Activated naive CD4-positive, alpha-beta T cell treated with anti-CD3 and anti-CD28 coated beads, Interleukin-2, amount 50 U/mL, for 16 hours (primary cell): ENCODE data around the gene SFXN3.

Source experiments
- DNase-seq: peaks from one replicate; pipeline ENCODE4 v3.0.0-alpha.2; 2020

SFXN3 gene

GRCh38 chr10:101060951-101061623 is 30.1 kb downstream of the SFXN3 start:
- peak; percentile 91 for DNase-seq

GRCh38 chr10:101061624-101062231 is 30.7 kb downstream of the SFXN3 start, which contains the start of gene KAZALD1:
Gene KAZALD1 (plus strand): TSS chr10:101061989. CDS start chr10:101062593, 604 bp downstream.
- peak; percentile 38 for DNase-seq

GRCh38 chr10:101062232-101063049 is 31.4 kb downstream of the SFXN3 start:
- peak; percentile 66 for DNase-seq

- DNase-seq = no peak
Measured at GRCh38 chr10:101063050-101063525, 32.1 kb downstream of the SFXN3 start.

- DNase-seq = no peak
Measured at GRCh38 chr10:101063548-101064414, 32.7 kb downstream of the SFXN3 start.

GRCh38 chr10:101064415-101065030 is 33.5 kb downstream of the SFXN3 start:
- DNase-seq = no peak

GRCh38 chr10:101065481-101066145 is 34.6 kb downstream of the SFXN3 start:
- no peak for DNase-seq

- DNase-seq = peak; percentile 48
Measured at GRCh38 chr10:101066146-101066895, 35.3 kb downstream of the SFXN3 start.

- DNase-seq = no peak
Measured at GRCh38 chr10:101066896-101067355, 35.9 kb downstream of the SFXN3 start.

- DNase-seq = peak; percentile 75
Measured at GRCh38 chr10:101067356-101068083, 36.5 kb downstream of the SFXN3 start.

GRCh38 chr10:101069441-101069840 is 38.4 kb downstream of the SFXN3 start:
- DNase-seq = no peak

GRCh38 chr10:101070098-101070497 is 39.1 kb downstream of the SFXN3 start:
- no peak for DNase-seq

- peak; percentile 44 for DNase-seq
Measured at GRCh38 chr10:101071267-101071884, 40.3 kb downstream of the SFXN3 start.

- no peak for DNase-seq
Measured at GRCh38 chr10:101071885-101072433, 40.9 kb downstream of the SFXN3 start.

GRCh38 chr10:101072923-101073322 is 41.9 kb downstream of the SFXN3 start:
- DNase-seq = no peak

- DNase-seq = no peak
Measured at GRCh38 chr10:101073631-101074030, 42.6 kb downstream of the SFXN3 start.

- DNase-seq = no peak
Measured at GRCh38 chr10:101075775-101076174, 44.7 kb downstream of the SFXN3 start.

- DNase-seq = no peak
Measured at GRCh38 chr10:101076630-101077029, 45.6 kb downstream of the SFXN3 start.

- DNase-seq = no peak
Measured at GRCh38 chr10:101079874-101080273, 48.8 kb downstream of the SFXN3 start.
